Dermis blood vessel endothelial cell (primary cell): ENCODE data around the gene TMEM184A. TPM values are rescaled to one million over a fixed set of nuclear protein-coding genes. Genes with fewer than 3 reads are reported as not detected.
"Not testable (repeated sequence)": the region's sequence is repeated elsewhere in the genome, so short reads cannot be mapped to it uniquely, and the experiment has no call there.

Experiments
- DNase-seq: peaks from one replicate; pipeline ENCODE4 v3.0.0; 2010
- total RNA-seq: library from RNA; depleted of rRNA; stranded (reverse); fragments of >200 nt; gene quantifications from 2 replicates; pipeline ENCODE4 v1.2.3, GENCODE V29; 2014

The TMEM184A gene
- total RNA-seq, 1 donor from 2014 or later, result under 0.01 TPM

- DNase-seq, result no peak
These were observed 32.8 kb downstream of the TMEM184A start for GRCh38 chr7:1523208-1523607.

- DNase-seq, result no peak
These were observed 34.5 kb downstream of the TMEM184A start for GRCh38 chr7:1521456-1521855.

- peak; percentile 93 for DNase-seq
These were observed 35.3 kb downstream of the TMEM184A start for GRCh38 chr7:1520539-1521234.

GRCh38 chr7:1519322-1519922 lies 36.6 kb downstream of the TMEM184A start:
- not testable (repeated sequence) for DNase-seq

- DNase-seq, result no peak
These were observed 39.3 kb downstream of the TMEM184A start for GRCh38 chr7:1516586-1517251.

- DNase-seq, result not testable (repeated sequence)
These were observed 40.5 kb downstream of the TMEM184A start for GRCh38 chr7:1515509-1515967.

GRCh38 chr7:1514995-1515401 lies 41.0 kb downstream of the TMEM184A start:
- DNase-seq, result no peak

- no peak for DNase-seq
These were observed 41.6 kb downstream of the TMEM184A start for GRCh38 chr7:1514407-1514806.

- DNase-seq, result peak; percentile 75
These were observed 42.3 kb downstream of the TMEM184A start for GRCh38 chr7:1513657-1514095.

- peak; percentile 70 for DNase-seq
These were observed 43.0 kb downstream of the TMEM184A start for GRCh38 chr7:1512781-1513656.

GRCh38 chr7:1511444-1512422 lies 44.3 kb downstream of the TMEM184A start:
- DNase-seq, result no peak

GRCh38 chr7:1510780-1511154 lies 45.2 kb downstream of the TMEM184A start:
- no peak for DNase-seq

GRCh38 chr7:1509226-1509625 lies 46.8 kb downstream of the TMEM184A start:
- no peak for DNase-seq

- DNase-seq, result no peak
These were observed 47.7 kb downstream of the TMEM184A start for GRCh38 chr7:1508277-1508758.

GRCh38 chr7:1505731-1506550 lies 50.1 kb downstream of the TMEM184A start:
- no peak for DNase-seq

GRCh38 chr7:1503816-1504775 lies 51.9 kb downstream of the TMEM184A start, which contains the start of gene INTS1:
Gene INTS1 (minus strand): TSS chr7:1504389. CDS start chr7:1503960, 429 bp downstream.
- DNase-seq, result peak; percentile 92

GRCh38 chr7:1503390-1503789 lies 52.6 kb downstream of the TMEM184A start:
- DNase-seq, result no peak

GRCh38 chr7:1502845-1503244 lies 53.2 kb downstream of the TMEM184A start:
- no peak for DNase-seq
